GM23338 (cell line): ENCODE measurements around the gene RBFOX1. TPM values are rescaled to one million over a fixed set of nuclear protein-coding genes. Genes with fewer than 3 reads are reported as not detected.

Experiments
- ATAC-seq: fragments of 200-7000 bp; cut with Tn5 transposase; 3 replicates; pipeline ENCODE4 v1.9.1; 2020
- DNase-seq: peaks from one replicate; pipeline ENCODE4 v3.0.0-alpha.2; 2015; ENCODE audit warnings: low spot score
- H2AFZ ChIP-seq: fragments of 200-600 bp; sonication (generic); 2 replicates; pipeline ENCODE4 v1.8.0; 2016; ENCODE audit warnings: antibody characterized with exemption, mild to moderate bottlenecking, moderate library complexity
- H3F3A ChIP-seq: fragments of 200-600 bp; sonication (generic); replicated peaks from 2 replicates; pipeline ENCODE4 v1.8.0; 2017; ENCODE audit warnings: antibody characterized with exemption, mixed run types, low read depth
- H3K27ac ChIP-seq: fragments of 200-600 bp; sonication (generic); 2 replicates; pipeline ENCODE4 v1.6.1; 2016; ENCODE audit warnings: low read depth
- H3K27me3 ChIP-seq: fragments of 200-600 bp; sonication (generic); 2 replicates; pipeline ENCODE4 v1.8.0; 2016; ENCODE audit warnings: mild to moderate bottlenecking, mixed run types, moderate library complexity; ENCODE audit not compliant: insufficient read depth
- H3K36me3 ChIP-seq: fragments of 200-600 bp; sonication (generic); 2 replicates; pipeline ENCODE4 v1.8.0; 2016; ENCODE audit warnings: mild to moderate bottlenecking; ENCODE audit not compliant: insufficient read depth
- H3K4me1 ChIP-seq: fragments of 200-600 bp; sonication (generic); 2 replicates; pipeline ENCODE4 v1.8.0; 2016; ENCODE audit warnings: mild to moderate bottlenecking, moderate library complexity; ENCODE audit not compliant: insufficient read depth
- H3K4me2 ChIP-seq: fragments of 200-600 bp; sonication (generic); 2 replicates; pipeline ENCODE4 v1.7.1; 2017; ENCODE audit warnings: mixed run types
- H3K4me3 ChIP-seq: fragments of 200-600 bp; sonication (generic); 2 replicates; pipeline ENCODE4 v1.6.1; 2016; ENCODE audit warnings: mixed run types
- H3K79me2 ChIP-seq: fragments of 200-600 bp; sonication (generic); replicated peaks from 2 replicates; pipeline ENCODE4 v1.8.0; 2017; ENCODE audit warnings: mild to moderate bottlenecking; ENCODE audit not compliant: insufficient read depth
- H3K9me2 ChIP-seq: fragments of 200-600 bp; sonication (generic); 2 replicates; pipeline ENCODE4 v1.8.0; 2017; ENCODE audit not compliant: insufficient read depth
- H4K20me1 ChIP-seq: fragments of 200-600 bp; sonication (generic); replicated peaks from 2 replicates; pipeline ENCODE4 v1.8.0; 2017; ENCODE audit warnings: mild to moderate bottlenecking; ENCODE audit not compliant: insufficient read depth
- H3K27ac Mint-ChIP-seq: 2 replicates; pipeline ENCODE4 v1.8.0; 2020; ENCODE audit warnings: inconsistent platforms, mild to moderate bottlenecking, moderate library complexity, mixed read lengths
- H3K27me3 Mint-ChIP-seq: 3 replicates; pipeline ENCODE4 v1.8.0; 2022; ENCODE audit warnings: low read depth, mild to moderate bottlenecking, moderate library complexity, mixed read lengths, inconsistent platforms; ENCODE audit not compliant: insufficient read depth, poor library complexity
- H3K36me3 Mint-ChIP-seq: 3 replicates; pipeline ENCODE4 v1.8.0; 2021; ENCODE audit warnings: low read depth, mild to moderate bottlenecking, inconsistent platforms, moderate library complexity, mixed read lengths
- H3K4me1 Mint-ChIP-seq: 3 replicates; pipeline ENCODE4 v1.8.0; 2020; ENCODE audit warnings: mild to moderate bottlenecking, inconsistent platforms, mixed read lengths
- H3K4me3 Mint-ChIP-seq: 3 replicates; pipeline ENCODE4 v1.8.0; 2021; ENCODE audit warnings: moderate library complexity, mild to moderate bottlenecking, inconsistent platforms, mixed read lengths
- H3K9me3 Mint-ChIP-seq: 3 replicates; pipeline ENCODE4 v1.8.0; 2020; ENCODE audit warnings: moderate library complexity, mild to moderate bottlenecking, inconsistent platforms, mixed read lengths
- CREB1 ChIP-seq: fragments of 250-450 bp; sonication (Bioruptor Pico); IDR thresholded peaks from 2 replicates; pipeline ENCODE4 v1.5.0; 2020; ENCODE audit warnings: low read depth, mild to moderate bottlenecking, moderate library complexity
- CTCF ChIP-seq, 2 experiments: fragments of 200-600 bp in 1 of 2; sonication (generic) in 1 of 2; conservative IDR thresholded peaks; 2 replicates each; pipeline versions ENCODE4 v1.5.1 to v1.6.1; 2016 to 2017; ENCODE audit warnings: antibody characterized with exemption in 2 of 2, low read depth in 2 of 2, mild to moderate bottlenecking in 2 of 2, moderate library complexity in 1 of 2
- ETS1 ChIP-seq: IDR thresholded peaks from 2 replicates; pipeline ENCODE4 v1.6.1; 2016; ENCODE audit warnings: antibody characterized with exemption
- EZH2 ChIP-seq: fragments of 200-600 bp; sonication (generic); IDR thresholded peaks from one replicate; pipeline ENCODE4 v1.8.0; 2017; ENCODE audit warnings: antibody characterized with exemption, mild to moderate bottlenecking, low read depth; ENCODE audit not compliant: unreplicated experiment
- EZH2phosphoT487 ChIP-seq: fragments of 200-600 bp; sonication (generic); IDR thresholded peaks from one replicate; pipeline ENCODE4 v1.8.1; 2018; ENCODE audit warnings: antibody characterized with exemption; ENCODE audit not compliant: unreplicated experiment
- JUNB ChIP-seq: IDR thresholded peaks from one replicate; pipeline ENCODE4 v1.6.1; 2016; ENCODE audit warnings: antibody characterized with exemption; ENCODE audit not compliant: unreplicated experiment
- NANOG ChIP-seq: IDR thresholded peaks from 2 replicates; pipeline ENCODE4 v1.6.1; 2016; ENCODE audit warnings: antibody characterized with exemption, borderline replicate concordance
- POLR2AphosphoS5 ChIP-seq: IDR thresholded peaks from 2 replicates; pipeline ENCODE4 v1.6.1; 2016; ENCODE audit warnings: antibody characterized with exemption, low read depth
- REST ChIP-seq: IDR thresholded peaks from one replicate; pipeline ENCODE4 v1.6.1; 2018; ENCODE audit warnings: antibody characterized with exemption; ENCODE audit not compliant: unreplicated experiment
- STAT1 ChIP-seq: IDR thresholded peaks from one replicate; pipeline ENCODE4 v1.6.1; 2016; ENCODE audit warnings: antibody characterized with exemption; ENCODE audit not compliant: unreplicated experiment
- ZNF114 ChIP-seq: fragments of 250-450 bp; sonication (Bioruptor Pico); IDR thresholded peaks from 2 replicates; pipeline ENCODE4 v1.5.0; 2020; ENCODE audit warnings: mild to moderate bottlenecking, moderate library complexity
- ZNF331 ChIP-seq: fragments of 250-450 bp; sonication (Bioruptor Pico); IDR thresholded peaks from 2 replicates; pipeline ENCODE4 v1.5.0; 2020; ENCODE audit warnings: low read depth, mild to moderate bottlenecking, moderate library complexity
- ZNF462 ChIP-seq: fragments of 250-450 bp; sonication (Bioruptor Pico); IDR thresholded peaks from 2 replicates; pipeline ENCODE4 v1.5.0; 2020; ENCODE audit warnings: mild to moderate bottlenecking, moderate library complexity
- polyA plus RNA-seq: library from polyadenylated mRNA; unstranded; fragments of >200 nt; fragmentation: Nextera tagmentation; extraction: Ambion mirVana; gene quantifications from 2 replicates; pipeline ENCODE4 v1.2.1, GENCODE V29; 2016
- total RNA-seq: library from RNA; depleted of rRNA; stranded (reverse); fragments of >200 nt; shearing (Covaris generic); gene quantifications from 2 replicates; pipeline ENCODE4 v1.2.3, GENCODE V29; 2014

Gene RBFOX1
- total and polyA plus RNA-seq, 2 experiments from 2014 or later: 2.5 to 3.6 TPM

- no peak for TF ChIP-seq NANOG
- TF ChIP-seq EZH2: no peak
- TF ChIP-seq POLR2AphosphoS5: no peak
- TF ChIP-seq EZH2phosphoT487: no peak
- no peak for TF ChIP-seq CTCF (conservative IDR thresholded peaks at IDR 0.05; ENCODE audit: low read depth in 2 of 2)
- no peak for TF ChIP-seq CREB1
- no peak for TF ChIP-seq ZNF331 (CRISPR knock-in tag)
- no peak for TF ChIP-seq REST
- no peak for TF ChIP-seq ETS1
- no peak for TF ChIP-seq STAT1
- no peak for TF ChIP-seq JUNB
- no peak for TF ChIP-seq ZNF114 (CRISPR knock-in tag)
- no peak for TF ChIP-seq ZNF462 (CRISPR knock-in tag)
- no peak overlapping the region for H3K27ac ChIP-seq
- H3K27ac Mint-ChIP-seq: no peak overlapping the region
- peaks cover 2% of the 10 kb centered on the region for H3K27me3 Mint-ChIP-seq
- DNase-seq (no peak), ATAC-seq (no peak)
- H3K4me3 Mint-ChIP-seq: no peak overlapping the region
- H3K36me3 Mint-ChIP-seq: no peaks in the 10 kb centered on the region
- H3K4me1 Mint-ChIP-seq: no peaks in the 10 kb centered on the region; the same call in 2 of the 3 replicates
- no peaks in the 10 kb centered on the region for H3K36me3 ChIP-seq
- H3K4me1 ChIP-seq: no peaks in the 10 kb centered on the region
- no peaks in the 10 kb centered on the region for H3K27me3 ChIP-seq
- H4K20me1 ChIP-seq: no peaks in the 10 kb centered on the region
- no peaks in the 10 kb centered on the region for H3K9me3 Mint-ChIP-seq
- H3F3A ChIP-seq: no peaks in the 10 kb centered on the region
- no peak overlapping the region for H3K4me3 ChIP-seq
- H3K4me2 ChIP-seq: no peak overlapping the region
- no peaks in the 10 kb centered on the region for H3K79me2 ChIP-seq
- H3K9me2 ChIP-seq: no peaks in the 10 kb centered on the region
- H2AFZ ChIP-seq: no peak overlapping the region
These were observed 217.5 kb downstream of the RBFOX1 start for GRCh38 chr16:7550096-7550495.
